Cerebellar nuclear complex (tissue), 1 donor: ENCODE data around the gene ARID5B.

Experiments
- DNase-seq, 2 experiments: peaks; one replicate each; lab custom pipeline; 2025; lab: John Stamatoyannopoulos, UW

The ARID5B gene

DNA sequence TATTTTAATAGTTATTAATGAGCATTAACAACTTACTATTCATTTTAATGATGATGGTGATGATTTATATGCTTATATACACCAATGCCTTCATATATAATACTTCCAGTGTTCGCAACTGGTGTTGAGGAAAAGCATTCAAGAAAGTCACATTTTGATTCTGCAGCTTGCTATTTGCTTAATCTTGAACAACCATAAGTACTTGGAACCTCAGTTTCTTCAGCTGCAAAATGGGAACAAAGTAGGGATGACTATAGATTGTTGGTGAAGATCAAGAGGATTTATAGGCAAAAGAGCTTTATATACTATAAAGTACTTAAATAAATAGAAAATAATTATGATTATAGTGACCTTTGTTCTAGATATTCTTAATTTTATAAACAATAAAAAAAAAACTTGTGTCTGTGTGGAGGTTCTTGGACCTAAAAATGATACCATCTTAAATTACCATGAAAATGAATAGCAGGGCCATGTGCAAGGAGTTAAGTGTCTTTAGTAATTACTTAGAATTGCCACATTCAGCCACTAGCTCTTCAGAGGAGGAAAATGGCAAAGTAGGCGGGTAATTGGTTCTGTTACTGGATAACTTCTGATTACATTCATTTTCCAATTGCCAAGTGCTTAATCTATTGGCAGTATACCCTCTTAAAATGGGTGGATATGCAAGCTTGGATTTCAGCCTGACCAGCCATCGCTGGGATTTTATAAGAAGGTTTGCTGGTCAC lies 4.5 kb downstream of the ARID5B start:
- no peak for DNase-seq

DNA sequence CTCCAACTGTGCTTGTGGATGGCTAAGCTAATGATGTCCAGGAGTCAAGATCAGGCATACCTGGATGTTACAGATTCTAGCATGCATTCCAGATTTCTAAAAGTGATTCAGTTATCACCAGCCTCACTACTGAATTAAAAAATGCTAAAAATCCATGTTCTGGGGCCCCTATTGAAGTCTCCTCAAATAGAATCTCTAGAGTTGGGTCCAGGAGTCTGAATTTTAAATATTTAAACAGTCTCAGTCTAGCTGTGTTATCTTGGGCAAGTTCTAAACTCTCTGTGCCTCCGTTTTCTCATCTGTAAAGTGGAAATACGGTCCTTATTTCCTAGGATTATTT lies 5.0 kb downstream of the ARID5B start:
- DNase-seq, result no peak

DNA sequence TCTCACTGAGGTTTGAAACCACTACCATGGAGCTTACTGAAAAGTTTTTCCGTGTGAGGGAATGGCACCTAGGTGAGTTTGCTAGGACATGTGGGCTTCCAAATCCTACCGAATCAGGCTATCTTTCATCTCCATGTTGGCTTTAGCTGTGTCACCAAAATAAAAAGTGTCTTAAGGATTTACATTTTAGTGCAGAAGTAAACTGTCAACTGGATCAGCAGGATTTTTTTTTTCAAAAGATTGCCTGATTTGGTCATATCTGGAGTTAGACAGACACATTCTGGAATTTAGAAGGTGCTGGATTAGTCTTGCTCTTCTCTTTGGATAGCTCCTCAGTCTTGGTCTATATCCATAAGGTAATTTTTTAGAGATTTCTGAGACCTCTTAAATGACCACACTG lies 5.5 kb downstream of the ARID5B start:
- DNase-seq, result no peak

DNA sequence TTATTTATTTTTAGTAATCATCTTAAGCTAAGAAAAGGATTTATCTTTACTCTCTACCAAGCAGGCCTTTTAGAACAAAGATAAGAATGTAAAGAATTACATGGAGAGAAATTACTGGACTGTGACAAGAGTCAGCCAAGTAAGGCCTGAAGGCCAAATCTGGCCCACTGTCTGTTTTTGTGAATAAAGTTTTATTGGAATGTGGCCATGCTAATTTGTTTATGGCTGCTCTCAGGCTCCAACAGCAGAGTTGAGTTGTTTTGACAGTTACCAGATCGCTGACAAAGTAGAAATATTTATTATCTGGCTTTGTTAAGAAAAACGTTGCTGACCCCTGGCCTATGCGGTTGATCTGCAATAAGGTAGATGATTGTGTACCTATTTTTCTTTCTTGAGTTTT lies 6.1 kb downstream of the ARID5B start:
- no peak for DNase-seq

DNA sequence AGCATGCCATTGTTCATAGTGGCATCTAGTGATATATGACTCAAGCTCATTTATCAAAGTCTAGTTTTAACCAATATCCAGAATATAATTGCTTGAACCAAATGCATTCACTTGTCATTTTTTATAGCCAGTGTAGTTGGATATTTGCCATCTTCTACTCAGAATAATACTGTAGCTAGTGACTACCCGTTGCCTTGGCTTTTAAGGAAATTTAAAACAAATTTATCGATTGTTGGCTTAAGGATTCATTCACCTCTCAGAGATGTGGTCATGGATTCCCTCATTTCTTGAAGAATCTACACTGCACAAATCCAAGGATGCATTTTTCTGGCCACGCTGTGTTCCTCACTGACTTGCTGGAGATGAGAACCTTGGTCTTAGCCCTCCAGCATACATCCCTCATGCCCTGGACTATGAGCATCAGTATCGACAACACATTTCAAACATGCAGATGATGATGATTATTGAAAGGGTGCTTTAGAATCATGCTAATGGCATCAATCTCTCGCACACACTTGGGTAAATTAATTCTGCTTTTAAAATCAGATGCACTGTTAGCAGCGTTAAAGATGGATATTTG lies 8.8 kb downstream of the ARID5B start:
- DNase-seq, result no peak

DNA sequence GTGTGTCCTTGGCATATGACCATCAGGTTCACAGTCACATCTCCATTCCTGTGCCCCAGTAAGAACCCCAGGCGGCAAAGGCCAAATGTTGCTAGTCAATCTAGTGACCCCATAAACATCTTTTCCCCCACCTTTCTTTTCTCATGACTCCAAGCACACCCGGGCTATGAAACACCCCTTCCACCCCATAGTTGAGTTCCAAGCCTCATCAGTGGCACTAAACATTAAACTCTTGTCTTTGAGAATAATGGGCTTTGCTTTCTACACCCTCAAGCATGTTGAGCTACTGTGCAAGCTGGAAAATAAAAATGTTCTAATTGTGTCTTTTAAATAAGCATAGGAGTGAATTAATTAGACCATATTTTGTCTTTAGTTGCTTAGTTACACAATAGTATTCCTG lies 9.4 kb downstream of the ARID5B start:
- no peak for DNase-seq

DNA sequence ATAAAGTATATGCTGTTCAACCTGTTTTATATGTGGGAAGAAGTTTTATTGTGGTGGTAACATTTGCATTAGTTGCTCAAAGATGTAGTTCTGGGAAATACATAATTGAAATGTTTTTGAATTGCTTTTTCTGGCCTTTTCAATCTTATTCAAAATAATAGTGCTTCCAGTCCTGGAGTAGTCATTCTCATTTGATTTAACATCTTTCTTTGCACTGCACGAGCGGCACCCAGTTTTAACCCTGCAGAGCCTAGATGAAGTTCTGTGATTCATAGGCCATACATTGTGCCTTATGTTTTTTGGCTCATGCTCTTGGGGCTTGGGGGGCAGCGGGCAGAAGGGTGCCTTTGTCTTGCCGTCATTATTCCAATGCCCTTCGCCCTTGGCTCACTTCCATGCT lies 9.9 kb downstream of the ARID5B start:
- DNase-seq, result no peak

DNA sequence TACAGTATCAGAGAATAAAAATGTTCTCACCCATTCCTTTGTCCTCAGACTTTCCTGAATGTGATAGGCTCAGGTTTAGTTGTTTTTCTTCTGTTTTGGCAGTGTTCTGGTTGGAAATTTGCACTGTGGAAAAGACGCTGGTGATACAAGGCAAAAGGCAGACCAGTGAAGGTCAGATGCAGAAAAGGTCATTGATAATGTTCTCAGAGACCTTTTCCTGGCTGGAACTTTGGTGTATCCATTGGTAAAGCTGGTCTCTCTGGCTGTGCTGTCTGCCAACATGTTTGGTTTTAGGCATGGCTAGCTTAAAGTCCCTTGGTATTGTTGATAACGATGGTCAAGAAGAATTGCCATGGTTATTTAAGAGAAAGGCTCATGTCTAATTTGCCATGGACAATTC lies 11.5 kb downstream of the ARID5B start:
- no peak for DNase-seq

DNA sequence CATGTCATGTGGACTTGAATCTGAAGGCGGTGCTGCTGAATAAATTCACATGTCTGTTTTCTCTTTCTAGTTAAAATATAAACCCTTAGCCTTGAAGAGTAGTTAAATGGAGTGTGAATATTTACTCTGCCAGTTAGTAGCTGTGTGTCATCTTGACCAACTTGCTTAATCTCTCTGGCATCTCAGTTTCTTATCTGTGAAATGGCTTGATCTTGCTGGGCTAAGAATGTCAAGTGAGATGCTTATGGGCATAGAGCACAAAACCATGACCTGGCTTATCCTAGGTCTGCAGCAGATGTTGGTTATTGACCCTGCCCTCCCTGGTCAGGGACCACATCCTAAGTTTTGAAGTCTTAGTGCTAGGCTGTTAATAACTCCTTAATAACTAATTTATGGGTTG lies 16.6 kb downstream of the ARID5B start:
- no peak for DNase-seq

DNA sequence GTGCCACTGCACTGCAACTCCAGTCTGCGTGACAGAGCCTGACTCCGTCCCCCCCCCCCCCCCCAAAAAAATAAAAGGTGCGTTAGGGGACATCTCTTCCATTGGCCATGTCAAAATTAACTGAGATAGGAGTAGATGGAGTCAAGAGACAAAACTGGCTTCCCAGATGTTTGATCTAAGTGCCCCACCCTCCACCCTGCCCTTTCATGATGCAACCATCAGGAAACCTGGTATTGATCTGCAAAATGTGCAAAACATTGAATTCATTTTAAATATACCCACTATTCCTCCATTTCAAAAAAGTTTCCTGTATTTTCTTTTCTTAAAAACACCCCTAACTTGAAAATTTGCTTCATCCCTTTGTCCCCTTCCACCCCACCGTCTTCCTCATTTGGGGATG lies 17.5 kb downstream of the ARID5B start:
- no peak for DNase-seq

DNA sequence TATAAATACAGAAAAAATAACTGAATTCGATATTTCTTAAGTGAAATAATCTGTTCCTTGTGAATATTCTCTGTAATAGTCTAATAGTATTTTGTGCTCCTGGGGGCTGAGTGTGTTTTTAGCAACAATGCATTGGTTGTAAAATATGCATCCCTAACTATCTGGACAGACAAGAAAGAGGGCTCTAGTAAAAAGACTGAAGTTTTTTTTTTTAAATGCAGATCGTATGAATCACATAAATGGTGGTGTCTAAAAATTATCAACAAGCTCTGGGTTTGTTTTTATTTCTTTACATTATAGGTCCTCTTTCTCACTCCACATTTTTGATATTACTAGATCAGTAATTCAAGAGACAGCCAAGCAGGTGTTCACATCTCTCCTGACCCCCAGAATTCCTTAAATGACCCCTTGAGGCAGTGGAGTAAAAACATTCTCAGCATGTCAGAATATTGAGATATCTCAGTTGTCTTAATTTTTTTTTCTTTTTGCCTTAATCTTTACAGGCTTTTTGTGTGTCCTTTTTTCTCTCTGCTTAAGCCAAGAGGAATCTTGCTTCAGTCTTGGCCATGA lies 18.2 kb downstream of the ARID5B start:
- no peak for DNase-seq

DNA sequence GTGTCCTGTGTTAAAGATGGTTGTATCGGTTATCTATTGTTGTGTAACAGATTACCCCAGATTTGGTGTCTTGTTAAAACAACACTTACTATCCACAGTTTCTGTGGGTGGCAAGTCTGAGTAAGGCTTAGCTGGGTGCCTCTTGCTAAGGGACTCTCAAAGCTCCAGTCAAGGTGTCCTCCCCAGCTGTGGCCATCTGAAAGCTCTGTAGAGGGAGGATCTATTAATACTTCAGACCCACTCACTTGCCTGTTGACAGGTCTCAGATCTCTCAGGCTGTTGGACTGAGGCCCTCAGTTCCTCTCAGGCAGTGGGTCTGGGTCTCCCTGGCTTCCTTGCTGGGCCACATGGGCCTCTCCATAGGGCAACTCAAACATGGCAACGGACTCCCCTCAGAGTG lies 19.6 kb downstream of the ARID5B start:
- no peak for DNase-seq

DNA sequence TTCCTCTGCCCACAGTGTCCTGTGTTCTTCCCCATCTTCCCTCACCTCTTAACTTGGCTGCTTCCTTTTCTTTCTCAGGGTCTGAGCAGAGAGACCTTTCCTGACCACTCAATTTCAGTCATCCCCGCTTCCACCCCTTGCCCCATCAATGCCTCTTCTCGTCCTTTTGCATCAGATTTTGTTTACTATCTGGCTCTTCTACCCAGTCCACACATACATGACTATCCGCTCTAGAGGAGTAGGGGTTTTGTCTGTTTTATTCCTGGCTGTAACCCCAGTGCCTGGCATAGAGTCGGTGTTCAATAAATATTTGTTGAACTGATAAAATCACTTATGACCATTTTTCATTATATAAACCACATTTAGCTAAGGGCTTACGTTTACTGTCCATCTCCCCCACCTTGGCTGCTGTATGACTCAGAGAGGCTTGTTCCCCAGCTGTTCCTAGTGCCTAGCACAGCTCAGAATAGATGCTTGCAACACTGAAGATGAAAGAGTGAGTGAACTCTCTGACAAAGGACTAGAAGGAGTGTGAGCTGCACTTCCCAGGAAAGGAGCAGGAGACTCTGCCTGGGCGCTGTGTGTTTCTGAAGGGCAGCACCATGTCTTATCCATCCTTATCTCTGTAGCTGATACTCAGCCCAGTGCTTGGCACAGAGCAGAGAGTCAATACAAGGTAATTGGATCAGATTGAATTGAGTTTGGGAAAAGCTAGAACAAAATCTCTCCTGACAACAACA lies 21.9 kb downstream of the ARID5B start:
- no peak for DNase-seq

DNA sequence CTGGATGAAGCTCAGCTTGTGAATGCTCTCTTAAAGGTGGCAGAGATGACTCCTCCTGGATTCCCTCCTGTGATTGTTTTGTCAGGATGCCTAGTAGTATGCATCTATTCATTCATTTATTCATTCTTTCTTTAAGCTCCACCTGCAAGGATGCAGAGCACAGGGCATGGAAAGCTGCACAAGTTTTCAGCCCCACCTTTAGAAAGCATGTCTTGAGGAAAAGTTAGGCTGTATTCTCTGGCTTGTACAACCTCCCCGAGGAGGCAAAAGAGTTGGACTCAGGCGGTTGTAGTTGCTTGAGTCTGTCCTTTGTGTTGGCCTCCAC lies 22.4 kb downstream of the ARID5B start:
- DNase-seq, result no peak

DNA sequence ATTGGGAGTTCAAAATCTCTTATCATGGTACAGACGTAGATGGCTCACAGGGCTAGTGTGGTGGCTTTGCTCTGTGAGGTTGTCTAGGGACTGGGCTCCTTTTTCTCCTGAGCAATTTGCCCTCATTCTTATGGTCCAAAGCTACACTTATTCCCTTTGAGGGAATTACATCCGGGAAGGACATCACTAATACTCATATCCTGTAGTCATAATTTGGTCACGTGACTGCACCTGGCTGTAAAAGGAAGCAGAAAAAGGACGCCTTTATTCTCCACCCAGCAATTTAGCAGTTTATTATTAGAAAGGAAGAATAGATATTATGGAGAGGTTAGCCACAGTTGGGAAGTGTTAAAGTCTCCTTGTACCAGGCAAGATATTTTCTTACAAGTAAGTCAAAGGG lies 28.1 kb downstream of the ARID5B start:
- no peak for DNase-seq

DNA sequence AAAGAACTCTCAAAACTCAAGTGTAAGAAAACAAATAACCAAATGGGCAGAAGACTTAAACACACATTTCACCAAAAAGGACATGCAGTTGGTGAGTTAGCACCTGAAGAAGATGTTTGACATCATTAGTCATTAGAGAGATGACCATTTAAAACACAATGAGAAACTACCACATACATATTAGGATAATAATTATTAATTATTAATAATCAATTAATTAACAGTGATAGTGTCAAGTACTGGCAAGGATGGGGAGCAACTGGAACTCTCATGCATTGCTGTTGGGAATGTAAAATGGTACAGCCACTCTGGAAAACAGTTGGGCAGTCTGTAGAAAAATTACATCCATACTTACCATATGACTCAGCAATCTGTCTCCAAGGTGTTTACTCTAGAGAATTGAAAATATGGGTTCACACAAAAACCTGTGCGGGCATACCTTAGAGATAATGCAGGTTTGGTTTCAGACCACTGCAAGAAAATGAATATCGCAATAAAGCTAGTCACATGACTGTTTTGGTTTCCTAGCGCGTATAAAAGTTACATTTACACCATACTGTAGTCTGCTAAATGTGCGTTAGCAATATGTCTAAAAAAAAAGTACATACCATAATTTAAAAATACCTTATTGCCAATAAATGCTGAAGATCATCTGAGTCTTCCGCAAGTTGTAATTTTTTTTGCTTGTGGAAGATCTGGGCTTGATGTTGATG lies 30.3 kb downstream of the ARID5B start:
- no peak for DNase-seq

DNA sequence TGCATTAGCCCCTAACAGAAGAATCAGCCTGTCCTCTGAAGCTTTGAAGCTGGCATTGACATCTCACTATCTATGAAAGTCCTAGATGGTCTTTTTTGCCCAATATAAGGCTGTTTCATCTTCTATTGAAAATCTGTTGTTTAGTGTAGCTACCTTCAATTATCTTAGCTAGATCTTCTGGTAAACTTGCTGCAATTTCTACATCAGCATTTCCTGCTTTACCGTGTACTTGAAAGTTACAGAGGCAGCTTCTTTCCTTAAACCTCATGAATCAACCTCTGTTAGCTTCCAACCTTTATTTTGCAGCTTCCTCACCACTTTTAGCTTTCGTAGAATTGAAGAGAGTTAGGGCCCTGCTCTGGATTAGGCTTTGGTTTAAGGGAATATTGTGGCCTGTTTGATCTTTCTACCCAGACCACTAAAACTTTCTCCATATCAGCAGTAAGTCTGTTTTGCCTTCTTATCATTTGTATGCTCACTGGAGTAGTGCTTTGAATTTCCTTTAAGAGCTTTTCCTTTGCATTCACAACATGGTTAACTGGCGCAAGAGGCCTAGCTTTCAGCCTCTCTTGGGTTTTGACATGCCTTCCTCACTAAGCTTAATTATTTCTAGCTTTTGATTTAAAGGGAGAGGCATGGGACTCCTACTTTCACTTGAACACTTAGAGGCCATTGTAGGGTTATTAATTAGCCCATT lies 32.5 kb downstream of the ARID5B start:
- no peak for DNase-seq

DNA sequence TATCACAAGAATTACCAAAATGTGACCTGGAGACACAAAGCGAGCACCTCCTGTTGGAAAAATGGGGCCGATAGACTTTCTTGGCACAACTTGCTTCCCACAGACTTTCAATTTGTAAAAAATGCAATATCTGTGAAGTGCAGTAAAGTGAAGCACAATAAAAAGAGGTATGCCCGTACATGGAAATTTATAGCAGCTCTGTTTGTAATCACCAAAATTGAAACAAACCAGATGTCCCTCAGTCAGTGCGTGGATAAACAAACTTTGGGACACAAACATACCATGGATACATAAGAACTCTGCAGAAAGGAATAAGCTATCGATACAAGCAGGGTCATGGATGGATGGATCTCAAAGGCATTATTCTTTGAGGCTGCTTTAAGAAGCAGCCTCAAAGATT lies 33.6 kb downstream of the ARID5B start:
- no peak for DNase-seq

DNA sequence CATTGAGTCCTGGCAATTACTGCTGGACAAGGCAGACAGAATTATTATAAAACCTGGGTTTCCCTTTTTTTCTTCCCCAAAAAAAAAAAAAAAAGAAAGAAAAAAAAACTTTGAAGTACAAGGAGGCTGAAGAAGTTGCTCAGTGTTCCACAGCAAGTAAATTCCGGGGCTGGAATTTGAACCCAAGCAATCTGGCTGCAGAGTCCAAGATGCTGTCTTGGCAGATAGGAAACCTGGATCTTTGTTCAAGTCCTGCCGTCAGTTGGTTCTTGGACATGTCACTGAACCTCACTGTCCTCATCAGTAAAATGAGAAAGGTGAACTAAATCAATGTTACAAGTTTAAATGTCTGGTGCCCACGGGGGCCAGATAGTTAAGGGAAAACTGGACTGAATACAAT lies 35.3 kb downstream of the ARID5B start:
- DNase-seq, result no peak

DNA sequence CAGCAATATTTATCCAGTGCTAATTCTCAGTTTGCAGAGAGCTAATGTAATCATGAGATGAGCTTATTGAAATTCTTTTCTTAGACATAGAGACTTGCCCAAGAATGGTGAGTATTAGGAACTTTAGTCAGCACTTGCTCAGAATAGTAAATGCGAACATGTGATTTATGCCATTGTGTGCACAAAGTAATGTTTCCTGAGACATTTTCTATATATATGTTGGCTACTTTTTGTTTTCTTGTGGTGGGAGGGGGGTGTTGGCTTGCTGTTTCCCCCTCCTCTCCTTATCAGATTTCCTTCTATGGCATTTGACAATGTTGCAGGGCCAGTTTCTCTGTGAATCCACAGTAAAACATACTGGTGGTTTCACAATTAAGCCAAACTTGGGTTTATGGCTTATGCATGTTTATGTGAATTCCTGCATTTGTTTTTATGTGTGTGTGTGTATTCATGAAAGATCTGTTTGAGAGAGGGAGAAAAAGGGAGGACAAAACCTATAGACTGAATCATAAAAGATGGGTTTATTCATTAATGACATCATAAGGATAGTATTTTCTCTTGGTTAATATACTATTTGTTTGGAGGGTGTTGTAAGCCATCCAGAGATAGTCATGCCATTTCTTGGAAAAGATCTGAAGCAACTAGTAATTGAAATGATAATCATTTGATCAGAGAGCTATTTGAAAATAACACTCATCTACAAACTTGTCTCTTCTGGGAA lies 36.3 kb downstream of the ARID5B start:
- DNase-seq, result no peak

DNA sequence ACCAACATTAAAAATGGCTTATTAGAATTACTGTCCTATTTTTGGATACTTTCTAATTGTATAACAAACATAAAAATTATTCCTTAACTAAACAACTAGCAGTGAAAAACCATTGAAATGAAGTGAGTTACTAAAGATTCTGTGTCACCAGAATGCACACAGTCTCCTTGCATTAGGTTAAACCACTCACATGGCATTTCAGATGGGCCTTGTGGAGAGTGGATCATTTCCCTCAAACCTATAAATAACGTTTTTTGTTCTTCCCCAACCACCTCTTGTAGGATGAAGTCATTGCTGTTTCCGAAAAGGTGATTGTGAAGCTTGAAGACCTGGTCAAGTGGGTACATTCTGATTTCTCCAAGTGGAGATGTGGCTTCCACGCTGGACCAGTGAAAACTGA lies 38.4 kb downstream of the ARID5B start:
- no peak for DNase-seq
